ELR (cell line): ENCODE measurements around the gene RHOBTB3.
"Not testable (repeated sequence)": the region's sequence is repeated elsewhere in the genome, so short reads cannot be mapped to it uniquely, and the experiment has no call there.

Experiments used
- DNase-seq: peaks from one replicate; pipeline ENCODE4 v3.0.0-alpha.2; 2015; ENCODE audit warnings: low read depth

Gene RHOBTB3, protein sequence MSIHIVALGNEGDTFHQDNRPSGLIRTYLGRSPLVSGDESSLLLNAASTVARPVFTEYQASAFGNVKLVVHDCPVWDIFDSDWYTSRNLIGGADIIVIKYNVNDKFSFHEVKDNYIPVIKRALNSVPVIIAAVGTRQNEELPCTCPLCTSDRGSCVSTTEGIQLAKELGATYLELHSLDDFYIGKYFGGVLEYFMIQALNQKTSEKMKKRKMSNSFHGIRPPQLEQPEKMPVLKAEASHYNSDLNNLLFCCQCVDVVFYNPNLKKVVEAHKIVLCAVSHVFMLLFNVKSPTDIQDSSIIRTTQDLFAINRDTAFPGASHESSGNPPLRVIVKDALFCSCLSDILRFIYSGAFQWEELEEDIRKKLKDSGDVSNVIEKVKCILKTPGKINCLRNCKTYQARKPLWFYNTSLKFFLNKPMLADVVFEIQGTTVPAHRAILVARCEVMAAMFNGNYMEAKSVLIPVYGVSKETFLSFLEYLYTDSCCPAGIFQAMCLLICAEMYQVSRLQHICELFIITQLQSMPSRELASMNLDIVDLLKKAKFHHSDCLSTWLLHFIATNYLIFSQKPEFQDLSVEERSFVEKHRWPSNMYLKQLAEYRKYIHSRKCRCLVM

DNA sequence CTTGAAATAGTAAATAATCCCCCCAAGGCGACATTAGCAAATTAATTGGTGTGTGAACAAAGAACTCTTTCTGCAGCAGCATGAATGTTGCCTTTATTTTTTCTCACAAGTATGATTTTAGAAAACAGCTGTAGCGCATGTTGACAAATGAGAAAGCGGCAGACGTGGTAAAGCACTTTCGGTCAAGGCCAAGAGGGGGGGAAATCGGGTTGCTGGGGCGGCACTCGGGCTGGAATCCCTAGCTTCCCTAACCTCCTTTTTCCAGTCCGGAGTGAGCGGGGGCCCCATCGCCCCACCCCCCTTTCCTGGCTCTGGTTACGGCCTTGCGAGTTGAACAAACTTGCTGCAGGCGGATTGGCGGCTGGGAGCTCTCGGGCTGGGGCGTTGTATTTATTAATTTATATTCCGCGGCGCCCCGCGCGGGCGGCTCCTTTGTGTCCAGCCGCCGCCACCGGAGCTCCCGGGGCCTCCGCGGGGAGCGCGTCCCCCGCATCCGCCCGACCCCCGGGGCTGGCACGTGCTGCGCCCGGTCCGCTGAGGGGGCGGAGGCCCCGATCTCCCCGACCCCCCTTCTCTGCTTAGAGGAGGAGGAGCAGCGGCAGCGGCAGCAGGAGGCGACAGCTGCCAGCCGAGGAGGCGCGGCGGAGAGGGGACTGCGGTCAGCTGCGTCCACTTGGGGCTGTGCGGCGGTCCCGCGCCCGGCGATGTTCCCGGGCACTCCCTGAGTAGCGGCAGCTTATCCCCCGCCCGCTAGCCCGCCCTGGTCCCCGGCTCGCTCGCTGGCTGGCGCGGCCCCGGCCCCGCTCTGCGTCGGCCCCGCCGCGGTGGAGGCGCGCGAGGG is at the start of gene RHOBTB3:
TSS of gene RHOBTB3 (plus strand) at position 607 of the 841 bp plus-strand sequence. CDS start 347 bp downstream, outside the sequence.
- peak; percentile 95 for DNase-seq

DNA sequence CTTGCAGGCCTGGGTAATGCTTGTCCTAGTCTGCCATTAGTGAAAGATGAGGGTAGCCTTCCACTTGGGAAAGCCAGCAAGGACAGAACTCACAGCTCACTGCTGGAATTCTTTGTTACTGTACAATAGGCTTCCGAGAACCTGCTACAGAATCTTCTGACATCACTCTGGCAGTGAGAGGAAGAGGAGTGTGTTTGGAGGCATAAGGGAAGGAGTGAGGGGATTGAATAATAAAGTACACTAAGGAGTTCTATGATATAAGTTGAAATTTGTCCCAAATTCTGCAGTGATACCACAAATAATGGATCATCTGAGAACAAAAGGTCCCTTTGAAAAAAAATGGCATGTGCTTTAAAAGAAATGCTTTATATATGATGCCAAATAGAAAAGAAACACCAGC is 48.2 kb upstream of the RHOBTB3 start, which contains the start of gene SPATA9:
TSS of gene SPATA9 (minus strand) at position 101 of the 400 bp plus-strand sequence. CDS start 137 bp downstream, outside the sequence.
- DNase-seq: no peak

DNA sequence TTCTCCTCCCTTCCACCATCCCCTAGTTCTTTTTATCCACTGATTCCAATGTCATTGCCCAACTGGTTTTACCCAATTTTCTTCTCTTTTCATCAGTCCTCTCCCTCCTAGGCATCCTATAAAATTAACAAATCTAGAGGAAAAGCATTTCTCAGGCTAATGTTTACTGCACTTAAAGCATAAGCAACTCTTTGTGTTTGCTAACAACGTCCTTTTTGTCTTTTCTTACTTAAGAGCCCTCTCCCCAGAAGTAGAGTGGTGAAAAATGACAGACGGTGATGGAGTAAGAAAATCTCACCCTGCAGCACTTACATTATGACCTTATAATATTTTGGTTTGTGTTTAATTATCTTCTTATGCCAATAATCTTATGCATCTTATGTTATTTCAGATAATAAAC is 46.8 kb upstream of the RHOBTB3 start:
- no peak for DNase-seq

DNA sequence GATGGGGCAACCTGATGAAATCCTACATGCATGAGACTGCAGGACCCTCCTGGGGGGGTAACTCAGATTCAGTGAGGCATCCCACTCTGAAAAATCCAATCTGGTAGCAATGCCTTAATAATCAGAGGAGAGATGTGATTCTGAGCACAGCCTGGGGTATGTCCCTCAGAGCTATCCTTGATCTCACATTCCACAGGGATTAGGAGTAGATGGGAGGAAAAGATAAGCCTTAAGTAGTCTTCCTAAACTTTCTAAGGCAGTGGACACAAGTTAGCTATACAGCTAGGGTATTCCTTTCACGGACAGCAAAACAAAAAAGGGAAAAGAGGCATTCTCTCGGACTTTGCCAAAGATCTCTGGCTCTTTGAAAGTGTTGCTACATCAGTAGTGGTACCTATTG is 44.5 kb upstream of the RHOBTB3 start:
- DNase-seq: peak; percentile 67

DNA sequence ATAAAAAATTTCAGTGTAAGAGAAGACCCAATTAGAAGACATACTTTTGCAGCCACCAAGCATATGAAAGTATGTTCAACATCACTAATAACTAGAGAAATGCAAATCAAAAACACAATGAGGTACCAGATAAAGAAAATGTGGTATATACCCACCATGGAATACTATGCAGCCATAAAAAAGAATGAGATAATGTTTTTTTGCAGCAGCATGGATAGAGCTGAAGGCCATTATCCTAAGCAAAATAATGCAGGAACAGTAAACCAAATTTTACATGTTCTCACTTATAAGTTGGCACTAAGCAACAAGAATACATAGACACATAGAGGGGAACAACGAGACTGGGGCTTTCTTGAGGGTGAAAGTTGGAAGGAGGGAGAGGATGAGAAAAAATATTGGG is 41.5 kb upstream of the RHOBTB3 start:
- DNase-seq: no peak

DNA sequence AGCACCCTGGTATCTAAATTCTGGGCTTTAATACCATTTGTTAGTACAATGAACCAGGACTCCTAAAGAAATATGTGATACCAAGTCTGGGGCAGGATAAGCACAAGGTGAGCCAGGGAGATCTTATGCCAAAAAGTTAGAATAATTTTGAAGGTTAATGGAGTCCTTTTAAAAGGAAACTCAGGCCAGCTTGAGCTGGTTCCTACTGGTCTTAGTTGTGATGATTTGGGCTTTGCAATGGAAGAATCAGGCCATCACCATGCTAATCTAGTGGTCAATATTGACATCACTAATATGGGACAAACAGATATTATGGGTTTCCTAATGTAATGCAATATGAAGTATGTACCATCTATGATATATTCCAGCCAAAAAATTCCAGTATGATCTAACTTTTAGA is 40.8 kb upstream of the RHOBTB3 start:
- DNase-seq: no peak

DNA sequence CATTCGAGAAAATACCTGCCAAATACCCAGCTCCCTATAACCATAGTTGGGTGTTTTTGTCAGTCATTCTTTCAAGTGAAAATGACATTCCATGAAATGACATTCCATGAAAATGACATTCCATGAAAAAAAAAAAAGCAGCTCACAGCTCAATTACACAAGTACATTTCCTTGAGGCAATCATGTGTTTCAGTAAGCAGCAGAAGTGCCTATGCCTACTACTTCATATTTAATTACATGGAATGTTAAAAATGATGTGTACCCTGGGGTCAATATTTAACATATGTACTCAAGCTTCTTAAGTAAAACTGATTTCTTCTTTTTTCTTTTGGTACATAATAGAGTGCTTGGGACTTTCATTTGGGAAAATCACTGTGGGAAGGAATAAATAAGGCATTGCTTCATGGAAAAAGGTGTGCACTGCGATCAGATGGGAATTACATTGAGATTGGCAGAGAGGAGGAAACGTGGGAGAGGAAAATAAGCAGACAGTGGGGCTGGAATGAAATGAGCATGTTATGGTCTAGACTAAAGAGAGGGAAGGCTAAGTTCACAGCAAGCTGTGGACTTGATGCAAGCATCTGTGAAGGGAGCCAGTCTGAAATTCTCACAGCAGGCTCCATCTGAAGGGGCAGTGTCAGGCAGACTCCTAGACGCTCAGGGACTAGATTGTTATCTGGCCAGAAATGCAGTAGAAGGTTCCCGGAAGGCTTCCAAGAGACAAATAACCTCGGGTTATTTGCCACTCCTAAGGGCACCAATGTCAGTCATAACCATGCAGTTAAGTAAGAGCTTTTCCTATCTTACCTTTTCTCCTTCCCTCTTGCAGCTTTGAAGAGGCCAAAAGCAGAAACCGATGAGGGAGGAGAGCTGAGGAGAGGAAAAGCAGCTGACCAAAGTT is 33.1 kb upstream of the RHOBTB3 start:
- peak; percentile 13 for DNase-seq

DNA sequence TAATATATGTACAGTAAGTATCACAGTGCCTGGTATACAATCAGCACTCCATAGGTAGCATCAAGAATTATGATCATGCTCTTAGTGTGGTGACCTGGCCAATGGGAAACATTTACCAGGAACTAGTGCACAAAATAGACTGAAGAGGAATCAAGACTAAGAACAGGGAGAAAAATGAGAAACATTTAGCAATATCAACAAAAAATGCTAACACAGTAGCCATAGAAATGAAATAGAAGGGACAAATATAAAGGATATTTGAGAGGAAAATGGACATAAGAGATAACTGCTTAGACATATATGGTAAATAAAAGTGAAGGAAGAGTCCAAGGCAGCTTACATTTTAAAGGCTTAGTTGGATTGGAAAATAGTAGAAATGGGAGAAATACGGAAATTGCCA is 31.8 kb upstream of the RHOBTB3 start:
- no peak for DNase-seq

DNA sequence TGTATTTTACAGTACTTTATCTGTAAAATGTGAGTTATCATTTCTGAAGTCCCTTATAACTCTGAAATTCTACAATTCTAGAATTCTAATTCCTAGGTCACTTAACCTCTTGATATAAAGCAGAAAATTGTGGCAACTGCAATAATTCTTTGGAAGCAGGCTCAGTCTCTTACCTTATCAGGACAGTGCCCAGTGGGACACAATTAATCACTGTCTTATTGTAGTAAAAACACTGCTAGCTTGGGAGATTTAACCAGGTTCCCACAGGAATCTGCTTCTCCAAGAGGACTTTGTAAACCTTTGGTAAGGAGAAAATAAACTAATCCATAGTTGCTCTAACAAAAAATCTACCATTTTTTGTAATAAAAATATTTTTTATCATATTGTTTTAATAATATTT is 30.1 kb upstream of the RHOBTB3 start:
- DNase-seq: no peak

DNA sequence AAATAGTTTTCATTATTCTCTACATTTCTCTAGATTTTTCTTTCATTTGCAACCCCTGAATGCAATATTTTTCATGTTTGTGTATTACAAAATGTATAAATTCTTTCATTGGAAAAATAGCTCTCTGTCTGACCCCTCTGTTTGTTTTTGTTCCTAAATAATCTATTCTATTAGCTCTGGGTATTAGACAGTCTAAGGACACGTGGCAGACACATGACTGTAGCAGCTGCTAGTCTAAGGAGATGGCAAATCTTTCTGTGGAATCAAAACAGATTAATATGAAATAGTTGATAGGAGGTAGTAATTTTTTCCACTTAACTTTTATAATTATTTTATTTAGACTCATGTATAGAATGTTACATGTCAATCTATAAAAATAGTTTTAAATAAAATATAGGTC is 27.0 kb upstream of the RHOBTB3 start:
- DNase-seq: no peak

DNA sequence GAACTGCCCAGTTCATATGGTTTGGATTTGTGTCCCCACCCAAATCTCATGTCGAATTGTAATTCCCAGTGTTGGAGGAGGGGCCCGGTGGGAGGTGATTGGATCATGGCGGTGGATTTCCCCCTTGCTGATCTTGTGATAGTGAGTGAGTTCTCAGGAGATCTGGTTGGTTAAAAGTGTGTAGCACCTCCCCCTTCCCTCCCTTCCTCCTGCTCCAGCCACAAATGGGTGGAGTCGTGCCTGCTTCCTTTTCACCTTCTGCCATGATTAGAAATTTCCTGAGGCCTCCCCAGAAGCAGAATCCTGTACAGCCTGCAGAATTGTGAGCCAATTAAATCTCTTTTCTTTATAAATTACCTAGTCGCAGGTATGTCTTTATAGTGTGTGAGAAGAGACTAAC is 24.9 kb upstream of the RHOBTB3 start:
- DNase-seq: not testable (repeated sequence)

DNA sequence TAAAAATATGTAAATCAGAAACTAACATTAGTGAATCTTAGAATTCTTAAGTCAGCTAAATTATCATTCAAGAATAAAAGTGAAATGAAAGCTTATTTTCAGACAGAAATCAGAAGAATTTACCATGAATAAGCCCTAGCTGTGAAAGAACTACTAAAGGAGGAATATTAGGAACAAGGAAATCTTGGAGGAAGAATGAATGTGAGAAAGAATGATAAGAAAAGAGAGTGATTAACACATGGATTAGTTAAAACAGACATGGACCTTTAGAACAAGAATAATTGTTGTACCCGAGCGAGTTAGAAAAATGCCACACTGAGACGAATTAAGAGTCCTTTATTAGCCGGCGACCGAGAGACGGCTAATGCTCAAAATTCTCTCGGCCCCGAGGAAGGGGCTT is 24.1 kb upstream of the RHOBTB3 start:
- no peak for DNase-seq

DNA sequence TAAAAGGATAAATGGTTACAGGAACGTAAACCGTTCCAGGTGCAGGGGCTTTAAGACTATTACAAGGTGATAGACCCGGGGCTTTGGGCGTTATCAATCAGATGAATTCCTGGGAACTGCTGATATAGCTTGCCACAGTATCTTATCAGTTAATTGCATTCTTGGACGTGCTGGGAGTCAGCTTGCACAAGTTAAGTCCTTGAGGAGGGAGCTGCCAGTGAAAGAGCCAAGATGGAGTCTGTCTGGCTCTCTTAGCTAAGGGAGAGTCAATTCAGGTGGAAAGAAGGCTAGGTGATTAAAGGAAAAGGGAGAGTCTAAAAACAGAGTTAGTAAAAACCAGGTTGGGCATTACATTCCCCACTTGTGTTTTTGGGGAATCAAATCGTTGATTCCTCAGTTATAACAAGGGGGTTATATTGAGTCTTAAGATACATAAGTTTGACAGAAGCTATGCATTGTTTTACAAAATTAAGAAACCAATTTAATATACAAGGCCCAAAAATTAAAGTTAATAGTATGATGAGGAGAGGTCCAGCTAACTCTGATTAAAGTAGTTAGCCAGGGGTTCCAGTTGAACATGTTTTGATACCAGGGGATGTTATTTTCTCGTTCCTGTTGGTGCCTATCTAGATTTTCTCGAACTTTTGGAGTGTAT is 23.5 kb upstream of the RHOBTB3 start:
- DNase-seq: not testable (repeated sequence)

DNA sequence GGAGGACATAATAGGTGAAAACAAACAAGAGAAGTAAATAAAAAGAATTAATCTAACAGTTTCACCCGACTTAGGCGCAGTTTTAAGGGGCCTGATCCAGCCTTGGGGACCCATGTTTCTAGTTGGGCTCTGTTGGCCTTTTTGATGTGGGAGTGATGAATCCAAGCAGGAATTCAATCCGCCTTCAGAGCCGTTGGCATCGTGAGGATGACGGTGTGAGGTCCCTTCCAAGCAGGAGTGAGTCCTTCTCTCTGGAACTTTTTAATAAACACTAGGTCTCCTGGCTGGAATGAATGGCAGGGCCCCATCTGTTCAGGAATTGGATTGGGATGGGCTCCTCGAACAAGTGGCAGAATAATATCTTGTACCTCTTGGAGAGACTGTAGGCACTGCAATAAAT is 22.3 kb upstream of the RHOBTB3 start:
- DNase-seq: no peak

DNA sequence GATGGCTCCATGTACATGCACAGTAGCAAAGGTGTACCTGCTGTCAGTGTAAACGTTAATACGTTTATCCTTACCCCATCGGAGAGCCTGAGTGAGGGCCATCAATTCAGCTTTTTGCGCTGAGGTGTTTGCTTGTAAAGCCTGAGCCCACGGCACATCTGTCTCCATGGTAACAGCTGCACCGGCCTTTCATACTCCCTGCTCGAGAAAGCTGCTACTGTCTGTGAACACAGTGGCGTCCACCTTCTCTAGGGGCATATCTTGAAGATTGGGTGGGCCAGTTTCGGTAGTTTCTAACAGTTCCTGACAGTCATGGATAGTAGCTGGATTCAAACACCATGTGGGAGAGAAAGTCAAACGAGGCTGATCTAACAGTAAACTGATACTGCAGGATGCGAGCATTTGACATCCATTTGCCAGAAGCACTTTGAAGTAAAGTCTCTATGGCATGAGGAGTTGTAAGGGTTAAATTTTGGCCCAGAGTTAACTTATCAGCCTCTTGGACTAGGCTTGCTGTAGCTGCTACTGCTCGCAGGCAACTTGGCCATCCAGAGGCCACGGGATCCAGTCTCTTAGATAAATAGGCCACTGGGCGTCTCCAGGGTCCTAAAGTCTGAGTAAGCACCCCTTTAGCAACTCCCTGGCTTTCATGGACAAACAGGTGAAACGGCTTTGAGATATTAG is 21.0 kb upstream of the RHOBTB3 start:
- DNase-seq: no peak

DNA sequence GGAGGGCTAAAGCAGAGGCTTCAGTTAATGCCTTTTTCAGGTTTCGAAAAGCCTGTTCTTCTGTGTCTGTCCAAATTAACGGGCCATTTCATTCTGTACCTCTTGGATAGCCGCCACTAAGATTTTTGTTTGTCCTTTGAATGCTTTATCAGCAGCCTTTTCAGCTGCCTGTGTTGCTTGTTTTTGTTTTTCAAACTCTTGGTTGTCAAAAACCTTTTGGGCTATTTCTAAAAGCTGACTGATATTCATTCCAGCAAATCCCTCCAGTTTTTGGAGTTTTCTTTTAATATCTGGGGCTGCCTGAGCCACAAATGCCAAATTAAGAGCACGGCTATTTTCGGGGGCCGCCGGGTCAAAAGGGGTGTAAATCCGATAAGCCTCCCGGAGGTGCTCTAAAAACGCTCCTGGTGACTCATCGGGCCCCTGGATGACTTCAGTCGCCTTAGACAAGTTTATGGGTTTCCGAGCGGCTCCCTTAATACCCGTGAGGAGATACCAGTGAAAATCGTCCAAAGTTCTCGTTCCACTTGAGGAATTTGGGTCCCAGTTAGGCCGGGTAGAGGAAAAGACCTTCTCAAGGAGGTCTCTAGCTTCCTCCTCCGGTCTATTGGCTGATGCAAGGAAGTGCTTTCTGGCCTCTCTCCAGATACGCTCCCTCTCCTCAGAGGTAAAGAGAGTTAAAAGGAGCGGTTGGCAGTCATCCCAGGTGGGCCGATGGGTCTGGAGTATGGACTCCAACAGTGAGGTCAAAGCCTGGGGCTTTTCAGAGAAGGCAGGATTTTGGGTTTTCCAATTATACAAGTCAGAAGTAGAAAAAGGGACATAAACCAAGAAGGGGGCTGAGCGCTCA is 20.3 kb upstream of the RHOBTB3 start:
- DNase-seq: not testable (repeated sequence)

DNA sequence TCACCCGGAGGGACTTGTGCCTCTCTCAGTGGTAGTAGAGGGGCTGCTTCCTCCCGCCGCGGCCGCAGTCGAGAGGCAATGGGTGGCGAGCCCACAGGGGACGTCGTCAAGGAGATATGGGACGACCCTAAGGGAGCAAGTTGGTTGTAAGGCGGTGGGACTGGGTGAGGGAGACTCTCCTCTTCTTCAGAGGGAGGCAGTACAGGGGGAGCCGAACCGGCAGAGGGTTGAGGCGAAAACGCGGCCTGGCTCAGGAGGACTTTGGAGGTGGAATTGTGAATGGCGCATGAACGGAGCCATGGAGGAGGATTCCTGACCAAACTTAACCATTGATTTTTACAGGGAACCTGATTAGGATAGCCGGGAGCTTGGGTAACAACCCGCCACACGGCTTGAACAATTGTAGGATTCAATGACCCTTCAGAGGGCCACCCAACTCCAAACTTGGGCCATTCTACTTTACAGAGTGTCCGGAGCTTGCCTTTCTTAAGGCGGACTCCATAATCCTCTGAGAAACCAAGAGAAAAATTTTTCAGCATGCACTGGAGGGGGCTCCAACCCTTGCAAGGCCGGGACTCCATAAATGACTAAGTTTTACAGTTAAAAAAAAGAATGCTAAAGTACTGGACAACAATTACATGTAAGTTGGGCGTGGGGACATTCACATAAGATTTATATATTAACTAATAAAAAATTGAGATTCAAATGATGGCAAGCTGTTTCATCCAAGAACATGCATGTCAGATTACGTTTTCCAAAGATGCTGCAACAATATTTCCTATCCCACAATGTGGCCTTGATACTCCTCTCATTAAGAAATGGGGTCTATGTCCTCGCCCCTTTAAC is 19.4 kb upstream of the RHOBTB3 start:
- no peak for DNase-seq

DNA sequence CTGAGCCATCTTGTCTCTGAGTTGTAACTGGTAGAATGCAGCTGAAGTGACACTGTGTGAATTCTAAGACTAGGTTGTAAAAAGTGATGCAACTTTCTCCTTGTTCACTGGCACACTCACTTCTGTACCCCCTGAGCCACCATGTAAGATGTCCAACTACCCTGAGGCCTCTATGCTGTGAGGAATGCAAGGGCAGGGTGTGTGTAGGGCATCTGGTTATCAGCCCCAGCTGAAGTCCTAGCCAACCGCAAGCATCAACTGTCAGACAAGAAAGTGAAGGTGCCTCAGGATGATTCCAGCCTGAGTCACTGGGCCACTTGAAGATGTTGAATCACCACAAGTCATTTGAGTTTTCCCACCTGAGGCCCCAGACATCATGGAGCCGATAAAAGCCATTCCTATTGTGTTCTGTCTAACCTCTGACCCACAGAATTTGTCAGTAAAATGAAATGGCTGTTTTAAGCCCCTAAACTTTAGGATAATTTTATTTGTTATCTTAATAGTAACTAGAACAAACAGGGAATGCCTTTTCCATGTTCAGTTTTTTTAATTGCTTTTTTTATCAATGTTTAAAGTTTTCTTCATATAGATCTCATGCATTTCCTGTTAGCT is 18.7 kb upstream of the RHOBTB3 start:
- peak; percentile 99 for DNase-seq
